Neural cell (in vitro differentiated cells): ENCODE results near the gene CST4. TPM values are rescaled to one million over a fixed set of nuclear protein-coding genes. Genes with fewer than 3 reads are reported as not detected.

Experiments used
- H2AFZ ChIP-seq: fragments of 200-600, 300-800 bp; sonication (generic), shearing (Covaris generic); 2 replicates; pipeline ENCODE4 v1.6.0; 2014; ENCODE audit warnings: low read depth, mild to moderate bottlenecking, antibody characterized with exemption, low read length, moderate library complexity
- H3F3A ChIP-seq: fragments of 200-600 bp; shearing (Covaris generic); 2 replicates; pipeline ENCODE4 v1.6.1; 2016; ENCODE audit warnings: mild to moderate bottlenecking, moderate library complexity, mixed read lengths, antibody characterized with exemption, low read length; ENCODE audit not compliant: insufficient read depth, poor library complexity, severe bottlenecking
- H3K27ac ChIP-seq: fragments of 200-600, 300-800 bp; sonication (generic), shearing (Covaris generic); 2 replicates; pipeline ENCODE4 v1.5.1; 2014; ENCODE audit warnings: mild to moderate bottlenecking, low read length, moderate library complexity
- H3K27me3 ChIP-seq: fragments of 300-800, 200-600 bp; sonication (generic), shearing (Covaris generic); 2 replicates; pipeline ENCODE4 v1.6.0; 2014; ENCODE audit warnings: mild to moderate bottlenecking, low read depth, low read length, moderate library complexity; ENCODE audit not compliant: insufficient read depth
- H3K36me3 ChIP-seq: fragments of 300-800, 200-600 bp; sonication (generic), shearing (Covaris generic); 2 replicates; pipeline ENCODE4 v1.5.1; 2014; ENCODE audit warnings: mild to moderate bottlenecking, antibody characterized with exemption, low read length, moderate library complexity; ENCODE audit not compliant: insufficient read depth
- H3K4me2 ChIP-seq: fragments of 300-800, 200-600 bp; sonication (generic), shearing (Covaris generic); 2 replicates; pipeline ENCODE4 v1.6.0; 2014; ENCODE audit warnings: mild to moderate bottlenecking, low read length
- H3K4me3 ChIP-seq: fragments of 300-800, 200-600 bp; sonication (generic), shearing (Covaris generic); 2 replicates; pipeline ENCODE4 v1.5.1; 2014; ENCODE audit warnings: mild to moderate bottlenecking, low read length, moderate library complexity
- H3K79me2 ChIP-seq: fragments of 200-600 bp; shearing (Covaris generic); replicated peaks from 2 replicates; pipeline ENCODE4 v1.6.0; 2014; ENCODE audit warnings: mild to moderate bottlenecking, low read length, moderate library complexity; ENCODE audit not compliant: insufficient read depth
- H3K9ac ChIP-seq: fragments of 300-800, 200-600 bp; sonication (generic), shearing (Covaris generic); 2 replicates; pipeline ENCODE4 v1.6.1; 2016; ENCODE audit warnings: mild to moderate bottlenecking, low read length, mixed read lengths
- H3K9me2 ChIP-seq: fragments of 200-600 bp; shearing (Covaris generic); 2 replicates; pipeline ENCODE4 v1.6.1; 2016; ENCODE audit warnings: mild to moderate bottlenecking, low read length, mixed read lengths; ENCODE audit not compliant: insufficient read depth
- H3K9me3 ChIP-seq: fragments of 200-600, 300-800 bp; sonication (generic), shearing (Covaris generic); 2 replicates; pipeline ENCODE4 v1.6.1; 2016; ENCODE audit warnings: mild to moderate bottlenecking, mixed run types, low read length, moderate library complexity, mixed read lengths
- H4K20me1 ChIP-seq: fragments of 200-600 bp; shearing (Covaris generic); 2 replicates; pipeline ENCODE4 v1.6.1; 2016; ENCODE audit warnings: mild to moderate bottlenecking, mixed run types; ENCODE audit not compliant: insufficient read depth
- CTCF ChIP-seq: fragments of 450-650 bp; IDR thresholded peaks from 2 replicates; pipeline ENCODE4 v1.5.1; 2014; ENCODE audit warnings: antibody characterized with exemption, mild to moderate bottlenecking, moderate library complexity; ENCODE audit not compliant: poor library complexity, severe bottlenecking
- EP300 ChIP-seq: fragments of 450-650 bp; conservative IDR thresholded peaks from 2 replicates; pipeline ENCODE4 v1.6.1; 2014; ENCODE audit warnings: antibody characterized with exemption, mild to moderate bottlenecking, moderate library complexity; ENCODE audit not compliant: poor library complexity, severe bottlenecking
- EZH2 ChIP-seq: fragments of 200-600, 300-800 bp; shearing (Covaris generic), sonication (generic); IDR thresholded peaks from 2 replicates; pipeline ENCODE4 v1.6.1; 2014; ENCODE audit warnings: antibody characterized with exemption, low read length, borderline replicate concordance, mild to moderate bottlenecking; ENCODE audit not compliant: insufficient read depth, poor library complexity, severe bottlenecking
- MXI1 ChIP-seq: fragments of 450-650 bp; conservative IDR thresholded peaks from 2 replicates; pipeline ENCODE4 v1.6.1; 2014; ENCODE audit warnings: antibody characterized with exemption, mild to moderate bottlenecking; ENCODE audit not compliant: poor library complexity, severe bottlenecking
- POLR2AphosphoS5 ChIP-seq: IDR thresholded peaks from 2 replicates; pipeline ENCODE4 v1.6.1; 2012
- RAD21 ChIP-seq: fragments of 450-650 bp; conservative IDR thresholded peaks from 2 replicates; pipeline ENCODE4 v1.6.1; 2014; ENCODE audit warnings: antibody characterized with exemption, mild to moderate bottlenecking, moderate library complexity
- SMC3 ChIP-seq: fragments of 450-650 bp; conservative IDR thresholded peaks from 2 replicates; pipeline ENCODE4 v1.6.1; 2014; ENCODE audit warnings: antibody characterized with exemption, mild to moderate bottlenecking, moderate library complexity; ENCODE audit not compliant: poor library complexity
- TAF1 ChIP-seq: IDR thresholded peaks from 2 replicates; pipeline ENCODE4 v1.6.1; 2012; ENCODE audit warnings: low read depth
- polyA plus RNA-seq: library from polyadenylated mRNA; depleted of rRNA; stranded (reverse); fragments of >200 nt; gene quantifications from 2 replicates; pipeline ENCODE4 v1.2.3, GENCODE V29; 2014
- TF ChIP-seq, protein P1 (sequence below): IDR thresholded peaks from 2 replicates; pipeline ENCODE4 v1.6.1; 2012; ENCODE audit warnings: borderline replicate concordance

The CST4 gene
- polyA plus RNA-seq, 1 donor from 2014 or later, result not detected

- Histone ChIP-seq H3K36me3 (no peaks in the 10 kb centered on the region), H3F3A (no peaks in the 10 kb centered on the region), H3K4me2 (no peak overlapping the region), H4K20me1 (no peaks in the 10 kb centered on the region), H3K9me2 (no peaks in the 10 kb centered on the region), H3K79me2 (no peaks in the 10 kb centered on the region), H2AFZ (no peak overlapping the region), H3K27ac (no peak overlapping the region), H3K27me3 (no peaks in the 10 kb centered on the region), H3K9ac (no peak overlapping the region), H3K9me3 (no peaks in the 10 kb centered on the region), H3K4me3 (no peak overlapping the region)
- TF ChIP-seq TAF1 (no peak), EP300 (no peak), RAD21 (no peak)
These were observed 1.7 kb upstream of the CST4 start for GRCh38 chr20:23690581-23690980.

- H4K20me1 ChIP-seq, result no peaks in the 10 kb centered on the region
- H3K4me3 ChIP-seq, result no peak overlapping the region
- TF ChIP-seq CTCF (no peak), EZH2 (no peak), POLR2AphosphoS5 (no peak), SMC3 (no peak), EP300 (no peak), MXI1 (no peak), TAF1 (no peak), RAD21 (no peak)
- TF ChIP-seq, protein P1, sequence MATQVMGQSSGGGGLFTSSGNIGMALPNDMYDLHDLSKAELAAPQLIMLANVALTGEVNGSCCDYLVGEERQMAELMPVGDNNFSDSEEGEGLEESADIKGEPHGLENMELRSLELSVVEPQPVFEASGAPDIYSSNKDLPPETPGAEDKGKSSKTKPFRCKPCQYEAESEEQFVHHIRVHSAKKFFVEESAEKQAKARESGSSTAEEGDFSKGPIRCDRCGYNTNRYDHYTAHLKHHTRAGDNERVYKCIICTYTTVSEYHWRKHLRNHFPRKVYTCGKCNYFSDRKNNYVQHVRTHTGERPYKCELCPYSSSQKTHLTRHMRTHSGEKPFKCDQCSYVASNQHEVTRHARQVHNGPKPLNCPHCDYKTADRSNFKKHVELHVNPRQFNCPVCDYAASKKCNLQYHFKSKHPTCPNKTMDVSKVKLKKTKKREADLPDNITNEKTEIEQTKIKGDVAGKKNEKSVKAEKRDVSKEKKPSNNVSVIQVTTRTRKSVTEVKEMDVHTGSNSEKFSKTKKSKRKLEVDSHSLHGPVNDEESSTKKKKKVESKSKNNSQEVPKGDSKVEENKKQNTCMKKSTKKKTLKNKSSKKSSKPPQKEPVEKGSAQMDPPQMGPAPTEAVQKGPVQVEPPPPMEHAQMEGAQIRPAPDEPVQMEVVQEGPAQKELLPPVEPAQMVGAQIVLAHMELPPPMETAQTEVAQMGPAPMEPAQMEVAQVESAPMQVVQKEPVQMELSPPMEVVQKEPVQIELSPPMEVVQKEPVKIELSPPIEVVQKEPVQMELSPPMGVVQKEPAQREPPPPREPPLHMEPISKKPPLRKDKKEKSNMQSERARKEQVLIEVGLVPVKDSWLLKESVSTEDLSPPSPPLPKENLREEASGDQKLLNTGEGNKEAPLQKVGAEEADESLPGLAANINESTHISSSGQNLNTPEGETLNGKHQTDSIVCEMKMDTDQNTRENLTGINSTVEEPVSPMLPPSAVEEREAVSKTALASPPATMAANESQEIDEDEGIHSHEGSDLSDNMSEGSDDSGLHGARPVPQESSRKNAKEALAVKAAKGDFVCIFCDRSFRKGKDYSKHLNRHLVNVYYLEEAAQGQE, result no peak
- no peaks in the 10 kb centered on the region for H3K36me3 ChIP-seq
- H3K79me2 ChIP-seq, result no peaks in the 10 kb centered on the region
- no peak overlapping the region for H2AFZ ChIP-seq
- no peak overlapping the region for H3K9ac ChIP-seq
- no peak overlapping the region for H3K27ac ChIP-seq
- no peaks in the 10 kb centered on the region for H3F3A ChIP-seq
- no peak overlapping the region for H3K4me2 ChIP-seq
- no peaks in the 10 kb centered on the region for H3K9me3 ChIP-seq
- no peaks in the 10 kb centered on the region for H3K27me3 ChIP-seq
- H3K9me2 ChIP-seq, result no peaks in the 10 kb centered on the region
These were observed 507 bp upstream of the CST4 start for GRCh38 chr20:23689399-23689690.

DNA sequence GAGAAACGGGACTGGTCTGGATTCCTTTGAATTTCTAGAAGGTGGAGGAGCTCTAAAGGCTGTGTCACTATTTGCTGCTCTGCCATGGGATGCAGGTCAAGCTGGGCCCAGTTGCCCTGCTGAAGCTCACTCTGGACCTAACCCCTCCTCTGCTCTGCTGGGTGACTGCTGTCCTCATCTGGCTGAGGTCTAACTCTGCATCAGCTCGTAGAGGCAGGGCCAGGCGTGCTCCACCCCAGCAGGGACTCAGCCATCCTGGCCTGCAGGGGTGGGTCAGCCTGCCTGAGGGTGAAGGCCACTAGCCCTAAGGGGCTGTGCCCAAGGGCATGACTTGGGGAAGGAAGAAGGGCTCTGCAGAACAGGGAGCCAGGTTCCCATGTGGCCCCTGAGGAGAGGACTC, 852 bp downstream of the CST4 start:
- no peaks in the 10 kb centered on the region for H3K27me3 ChIP-seq
- TF ChIP-seq RAD21 (no peak), EZH2 (no peak), TAF1 (no peak), MXI1 (no peak), CTCF (no peak), SMC3 (no peak), POLR2AphosphoS5 (no peak), EP300 (no peak)
- TF ChIP-seq, protein P1, result no peak
- H3K9me3 ChIP-seq, result no peaks in the 10 kb centered on the region
- H3K36me3 ChIP-seq, result no peaks in the 10 kb centered on the region
- no peak overlapping the region for H2AFZ ChIP-seq
- no peaks in the 10 kb centered on the region for H3K79me2 ChIP-seq
- H3K4me2 ChIP-seq, result no peak overlapping the region
- no peaks in the 10 kb centered on the region for H4K20me1 ChIP-seq
- H3F3A ChIP-seq, result no peaks in the 10 kb centered on the region
- no peak overlapping the region for H3K9ac ChIP-seq
- no peak overlapping the region for H3K4me3 ChIP-seq
- no peaks in the 10 kb centered on the region for H3K9me2 ChIP-seq
- no peak overlapping the region for H3K27ac ChIP-seq
